DLD1 (cell line): ENCODE data around the gene NLRC3.

Experiments used
- in situ Hi-C: cut with HindIII; loops from 2 replicates; pipeline ENCODE4 v1.10.0; 2017; ENCODE audit warnings: low sequenced_read_pairs

NLRC3 gene

DNA sequence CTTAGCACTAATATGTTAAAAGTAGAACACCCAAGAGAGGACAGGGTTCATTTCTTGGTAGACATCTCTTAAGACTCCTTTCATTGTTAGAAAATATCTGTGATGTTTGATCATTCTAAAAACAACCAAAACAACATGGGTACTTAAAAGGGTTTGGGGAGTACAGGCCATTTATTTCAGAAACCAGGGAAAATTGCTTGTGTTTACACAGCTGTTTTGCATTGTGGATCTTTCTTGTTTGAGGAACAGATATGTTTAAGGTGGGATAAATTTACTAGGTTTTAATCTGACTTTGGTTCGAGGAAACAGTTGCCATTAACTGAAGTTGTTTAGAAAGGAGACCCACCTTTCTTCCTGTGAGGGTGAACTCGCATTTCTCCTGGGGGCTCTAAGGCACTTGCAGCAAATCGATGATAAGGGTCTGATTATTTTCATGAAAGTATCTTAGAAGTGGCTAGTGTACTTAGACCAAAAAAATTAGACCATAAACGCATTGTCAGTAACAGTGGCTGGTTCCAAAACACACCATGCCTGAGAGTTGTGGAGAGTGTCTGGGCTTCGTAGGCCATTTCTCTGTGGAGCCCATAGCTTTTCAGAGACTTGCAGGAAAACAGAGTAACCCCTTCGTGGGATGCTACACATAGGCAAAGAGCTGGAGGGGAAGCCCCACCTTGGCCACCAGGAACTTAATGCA lies 58.8 kb downstream of the NLRC3 start:
- in situ Hi-C loops: loop anchor here (25.0 kb wide), 1 partner anchor 94 kb away; the partner anchor contains the start of gene SLX4

DNA sequence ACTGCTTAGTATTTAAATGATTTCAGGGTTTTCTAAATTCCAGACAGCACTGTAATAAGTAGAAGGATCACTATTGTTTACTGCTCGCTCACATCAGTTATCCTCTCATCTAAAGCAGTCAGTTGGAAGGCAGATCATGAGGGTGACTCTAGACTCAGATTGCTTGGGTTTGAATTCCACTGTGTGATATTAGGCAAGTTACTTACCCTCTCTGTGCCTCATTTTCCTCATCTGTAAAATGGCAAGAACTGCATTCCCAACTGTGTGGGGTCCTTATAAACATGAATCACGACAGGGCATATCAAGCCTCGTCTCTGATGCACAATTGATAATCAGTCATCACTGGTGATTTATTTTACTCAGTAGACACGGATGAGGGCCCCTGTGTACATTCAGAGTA lies 61.3 kb downstream of the NLRC3 start:
- in situ Hi-C loops: loop anchor here (25.0 kb wide), 1 partner anchor 96 kb away; the partner anchor contains the start of gene SLX4

DNA sequence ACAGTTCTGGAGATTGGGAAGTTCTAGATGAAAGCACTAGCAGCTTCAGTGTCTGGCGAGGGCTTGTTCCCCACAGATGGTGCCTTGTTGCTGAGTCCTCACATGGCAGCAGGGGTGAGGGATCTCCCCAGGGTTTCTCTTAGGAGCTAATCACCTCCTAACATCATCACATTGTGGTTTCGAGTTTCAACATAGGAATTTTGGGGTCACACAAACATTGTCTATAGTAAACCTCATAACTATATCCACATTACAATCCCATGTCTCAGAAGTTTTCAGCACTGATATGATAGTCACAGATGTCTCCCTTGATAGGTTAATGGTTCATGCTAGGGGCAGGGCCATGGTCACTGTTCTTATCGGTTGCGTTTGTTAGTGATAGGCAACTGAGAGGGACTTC lies 62.6 kb downstream of the NLRC3 start:
- in situ Hi-C loops: loop anchor here (25.0 kb wide), 1 partner anchor 98 kb away; the partner anchor contains the start of gene SLX4

DNA sequence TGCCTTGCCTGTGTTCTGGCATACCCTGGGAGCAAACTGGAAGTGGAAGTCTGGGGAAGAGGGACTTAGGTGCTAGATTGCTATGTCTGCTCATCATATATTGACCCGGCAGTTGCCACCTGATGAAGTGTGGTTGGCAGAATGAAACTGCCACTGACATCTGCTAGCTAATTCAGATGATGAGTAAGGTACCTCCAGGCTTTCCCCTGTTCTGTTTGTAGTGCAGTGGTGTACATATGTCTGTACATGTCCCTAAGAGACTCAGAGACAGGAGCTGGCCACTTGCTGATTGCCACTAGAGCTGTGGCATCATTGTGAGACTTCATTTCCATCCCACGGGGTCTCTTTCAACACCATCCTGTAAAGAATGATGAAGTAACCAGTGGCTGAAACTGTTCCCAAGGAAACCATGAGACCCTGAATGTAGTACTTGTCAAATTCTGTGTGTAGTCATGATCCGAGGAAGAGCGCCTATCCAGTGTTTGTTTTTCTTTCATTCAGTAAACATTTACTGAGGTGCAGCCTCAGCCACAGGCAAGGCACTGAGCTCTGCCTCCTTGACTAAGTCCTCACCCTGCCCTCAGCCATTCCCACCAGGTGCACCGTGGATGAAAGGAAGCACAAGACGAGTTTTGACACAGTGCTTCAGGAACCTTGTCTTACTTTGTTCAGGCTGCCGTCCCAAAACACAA lies 63.2 kb downstream of the NLRC3 start:
- in situ Hi-C loops: loop anchor here (25.0 kb wide), 1 partner anchor 98 kb away; the partner anchor contains the start of gene SLX4

DNA sequence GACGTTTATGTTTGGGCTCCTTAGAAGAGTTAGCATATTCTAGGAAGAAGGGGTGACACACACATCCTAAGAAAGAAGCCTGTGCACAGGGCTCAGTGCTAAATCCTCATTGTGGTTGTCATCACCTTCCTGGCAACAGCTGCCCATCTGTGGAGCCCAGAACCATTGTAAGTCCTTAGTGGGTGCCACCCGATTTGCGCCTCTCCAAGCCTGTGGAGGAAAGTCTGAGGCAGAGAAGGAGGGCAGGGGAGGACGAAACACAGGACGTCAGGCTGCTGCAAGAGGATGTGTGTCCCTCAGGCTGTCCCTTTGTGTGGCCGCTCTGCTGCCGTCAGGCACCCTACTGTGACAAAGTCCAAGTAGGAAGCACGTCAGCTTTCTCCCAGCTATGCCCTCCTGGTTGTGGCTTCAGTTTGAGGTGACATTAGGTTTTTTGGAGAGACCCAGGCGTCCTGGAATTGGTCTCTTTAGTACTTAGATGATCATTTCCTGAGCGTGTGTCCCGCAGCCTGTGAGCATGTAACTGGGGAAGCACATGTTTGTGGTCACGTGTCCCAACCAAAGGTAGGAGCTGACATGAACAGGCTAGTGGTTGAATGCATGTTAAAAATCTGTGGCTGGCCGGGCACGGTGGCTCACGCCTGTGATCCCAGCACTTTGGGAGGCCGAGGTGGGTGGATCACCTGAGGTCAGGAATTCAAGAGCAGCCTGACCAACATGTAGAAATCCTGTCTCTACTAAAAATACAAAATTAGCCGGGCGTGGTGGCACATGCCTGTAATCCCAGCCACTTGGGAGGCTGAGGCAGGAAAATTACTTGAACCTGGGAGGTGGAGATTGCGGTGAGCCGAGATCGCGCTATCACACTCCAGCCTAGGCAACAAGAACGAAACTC lies 65.7 kb downstream of the NLRC3 start:
- in situ Hi-C loops: loop anchor here (25.0 kb wide), 1 partner anchor 101 kb away; the partner anchor contains the start of gene SLX4

DNA sequence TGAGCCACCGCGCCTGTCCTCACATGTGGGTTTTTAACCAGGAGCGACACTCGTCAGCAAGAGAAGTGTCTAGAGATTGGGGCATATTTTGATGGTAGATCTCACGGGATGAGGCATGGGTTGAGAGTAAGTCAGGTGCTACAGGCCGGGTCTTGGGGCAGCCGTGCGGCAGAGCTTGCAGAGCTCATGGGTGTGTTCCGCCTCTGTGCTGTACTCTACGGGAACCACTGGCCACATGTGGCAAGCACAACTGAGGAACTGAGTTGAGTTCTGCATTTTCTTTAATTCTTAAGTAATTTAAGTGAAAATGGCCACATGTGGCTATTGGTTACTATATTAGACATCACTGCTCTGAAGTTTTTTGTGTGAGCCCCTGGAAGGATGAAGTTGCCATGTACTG lies 66.8 kb downstream of the NLRC3 start:
- in situ Hi-C loops: loop anchor here (25.0 kb wide), 1 partner anchor 102 kb away; the partner anchor contains the start of gene SLX4

DNA sequence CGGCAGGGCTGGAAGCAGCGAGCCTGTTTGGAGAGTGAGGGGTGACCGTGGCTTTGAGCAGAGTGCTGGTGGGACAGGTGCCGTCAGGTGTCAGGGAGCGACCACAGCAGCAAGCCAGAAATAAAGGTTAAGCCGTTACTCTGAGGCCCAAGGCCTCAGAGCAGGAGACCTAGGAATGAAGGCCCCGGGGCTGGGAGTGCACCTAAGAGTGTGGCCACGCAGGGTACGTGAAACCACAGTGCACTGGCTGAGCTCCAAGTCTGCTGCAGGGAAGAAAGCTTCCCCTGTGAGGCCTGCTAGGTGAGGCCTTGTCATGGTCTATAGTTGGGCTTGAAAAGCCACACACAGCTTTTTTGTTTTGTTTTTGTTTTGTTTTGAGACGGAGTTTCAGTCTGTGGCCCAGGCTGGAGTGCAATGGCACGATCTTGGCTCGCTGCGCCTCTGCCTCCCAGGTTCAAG lies 67.7 kb downstream of the NLRC3 start:
- in situ Hi-C loops: loop anchor here (25.0 kb wide), 1 partner anchor 103 kb away; the partner anchor contains the start of gene SLX4

DNA sequence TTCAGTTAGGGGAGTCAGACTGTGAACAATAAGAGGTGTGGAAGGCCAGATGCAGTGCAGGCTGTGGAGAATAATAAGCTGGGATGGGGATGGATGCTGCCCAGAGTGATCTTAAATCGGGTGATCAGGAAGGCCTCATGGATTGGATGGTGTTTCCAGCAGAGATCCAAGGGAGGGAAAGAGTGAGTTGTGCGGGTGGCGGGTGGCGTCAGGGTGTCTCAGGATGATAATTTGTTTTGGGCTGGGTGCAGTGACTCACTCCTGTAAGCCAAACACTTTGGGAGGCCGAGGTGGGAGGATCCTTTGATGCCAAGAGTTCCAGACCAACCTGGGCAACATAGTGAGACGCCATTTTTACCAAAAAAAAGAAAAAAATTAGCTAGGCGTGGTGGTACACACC lies 68.5 kb downstream of the NLRC3 start:
- in situ Hi-C loops: loop anchor here (25.0 kb wide), 1 partner anchor 104 kb away; the partner anchor contains the start of gene SLX4

DNA sequence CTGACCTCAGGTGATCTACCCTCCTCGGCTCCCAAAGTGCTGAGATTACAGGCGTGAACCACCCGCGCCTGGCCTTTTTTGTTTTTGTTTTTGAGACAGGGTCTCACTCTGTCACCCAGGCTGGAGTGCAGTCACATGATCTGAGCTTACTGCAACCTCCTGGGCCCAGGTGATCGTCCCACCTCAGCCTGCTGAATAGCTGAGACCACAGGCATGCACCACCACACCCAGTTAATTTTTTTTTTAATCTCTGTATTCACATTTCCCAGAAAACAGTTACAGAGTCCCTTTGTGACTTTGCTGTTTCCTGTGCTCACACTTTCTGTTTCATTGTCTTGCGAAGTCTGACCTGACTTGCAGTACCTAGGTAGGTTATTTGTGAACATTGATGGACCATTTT lies 73.7 kb downstream of the NLRC3 start:
- in situ Hi-C loops: loop anchor here (25.0 kb wide), 1 partner anchor 109 kb away; the partner anchor contains the start of gene SLX4

DNA sequence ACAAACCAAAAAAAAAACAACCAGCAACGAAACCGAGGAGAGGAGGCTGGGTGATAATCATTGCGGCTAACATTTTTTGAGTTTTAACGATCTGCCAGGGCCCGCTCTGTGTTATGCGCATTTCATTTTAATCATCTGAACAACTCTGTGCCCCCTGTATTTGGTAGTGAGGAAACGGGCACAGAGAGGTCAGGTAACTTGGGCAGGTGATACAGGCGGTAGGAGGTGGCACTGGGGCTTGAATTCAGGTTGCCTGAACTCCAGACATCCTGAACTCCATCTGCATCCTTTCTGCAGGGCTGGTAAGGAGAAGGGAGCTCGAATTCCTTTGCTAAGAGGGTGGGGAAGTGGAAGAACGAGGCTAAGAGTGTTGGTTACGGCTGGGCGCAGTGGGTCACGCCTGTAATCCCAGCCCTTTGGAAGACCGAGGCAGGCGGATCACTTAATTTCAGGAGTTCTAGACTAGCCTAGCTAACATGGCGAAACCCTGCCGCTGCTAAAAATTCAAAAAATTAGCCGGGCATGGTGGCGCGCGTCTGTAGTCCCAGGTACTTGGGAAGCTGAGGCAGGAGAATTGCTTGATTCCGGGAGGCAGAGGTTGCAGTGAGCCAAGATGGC lies 75.3 kb downstream of the NLRC3 start:
- in situ Hi-C loops: loop anchor here (25.0 kb wide), 1 partner anchor 110 kb away; the partner anchor contains the start of gene SLX4

DNA sequence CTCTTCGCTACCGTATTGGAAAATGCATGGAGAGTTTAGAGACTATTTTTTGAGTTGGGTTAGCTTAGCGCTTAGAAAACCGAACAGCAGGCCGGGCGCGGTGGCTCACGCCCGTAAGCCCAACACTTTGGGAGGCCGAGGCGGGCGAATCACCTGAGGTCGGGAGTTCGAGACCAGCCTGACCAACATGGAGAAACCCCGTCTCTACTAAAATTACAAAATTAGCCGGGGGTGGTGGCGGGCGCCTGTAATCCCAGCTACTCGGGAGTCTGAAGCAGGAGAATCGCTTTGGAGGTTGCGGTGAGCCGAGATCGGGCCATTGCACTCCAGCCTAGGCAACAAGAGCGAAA lies 75.8 kb downstream of the NLRC3 start:
- in situ Hi-C loops: loop anchor here (25.0 kb wide), 1 partner anchor 111 kb away; the partner anchor contains the start of gene SLX4

DNA sequence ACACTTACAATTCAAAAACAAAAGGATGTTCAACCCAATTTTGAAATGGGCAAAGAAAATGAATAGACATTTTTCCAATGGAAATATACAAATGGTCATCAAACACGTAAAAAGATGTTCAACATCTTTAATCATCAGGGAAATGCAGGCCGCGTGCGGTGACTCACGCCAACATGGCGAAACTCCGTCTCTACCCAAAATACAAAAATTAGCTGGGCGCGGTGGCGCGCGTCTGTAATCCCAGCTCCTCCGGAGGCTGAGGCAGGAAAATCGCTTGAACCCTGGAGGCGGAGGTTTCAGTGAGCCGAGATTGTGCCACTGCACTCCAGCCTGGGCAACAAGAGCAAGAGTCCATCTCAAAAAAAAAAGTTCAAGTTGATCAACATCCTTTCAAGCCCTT lies 78.2 kb downstream of the NLRC3 start:
- in situ Hi-C loops: no loop called here

DNA sequence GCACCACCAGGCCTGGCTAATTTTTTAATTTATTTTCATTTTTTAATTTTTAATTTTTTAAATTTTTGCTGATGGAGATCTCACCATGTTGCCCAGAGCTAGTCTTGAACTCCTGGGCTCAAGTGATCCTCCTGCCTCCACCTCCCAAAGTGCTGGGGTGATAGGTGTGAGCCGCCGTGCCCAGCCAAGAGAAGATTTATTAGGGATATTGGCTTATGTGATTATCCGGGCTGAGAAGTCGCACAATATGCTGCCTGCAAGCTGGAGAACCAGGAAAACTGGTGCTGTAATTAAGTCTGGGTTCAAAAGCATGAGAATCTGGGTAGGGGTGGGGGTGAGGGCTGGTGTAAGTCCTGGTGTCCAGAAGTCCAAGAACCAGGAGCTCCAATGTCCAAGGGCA lies 79.4 kb downstream of the NLRC3 start:
- in situ Hi-C loops: no loop called here

DNA sequence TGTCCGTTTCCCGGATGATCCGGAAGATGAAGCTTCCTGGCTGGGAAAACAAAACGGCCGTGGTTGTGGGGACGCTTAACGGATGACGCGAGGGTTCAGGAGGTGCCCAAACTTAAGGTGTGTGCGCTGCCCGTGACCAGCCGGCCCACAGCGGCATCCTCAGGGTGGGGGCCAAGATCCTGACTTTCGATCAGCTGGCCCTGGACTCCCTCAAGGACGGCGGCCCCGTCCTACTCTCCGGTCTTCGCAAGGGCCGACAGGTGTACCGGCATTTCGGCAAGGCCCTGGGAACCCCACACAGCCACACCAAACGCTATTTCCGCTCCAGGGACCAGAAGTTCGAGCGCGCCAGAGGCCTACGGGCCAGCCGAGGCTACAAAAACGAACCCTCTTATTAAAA lies 80.8 kb downstream of the NLRC3 start:
- in situ Hi-C loops: no loop called here

DNA sequence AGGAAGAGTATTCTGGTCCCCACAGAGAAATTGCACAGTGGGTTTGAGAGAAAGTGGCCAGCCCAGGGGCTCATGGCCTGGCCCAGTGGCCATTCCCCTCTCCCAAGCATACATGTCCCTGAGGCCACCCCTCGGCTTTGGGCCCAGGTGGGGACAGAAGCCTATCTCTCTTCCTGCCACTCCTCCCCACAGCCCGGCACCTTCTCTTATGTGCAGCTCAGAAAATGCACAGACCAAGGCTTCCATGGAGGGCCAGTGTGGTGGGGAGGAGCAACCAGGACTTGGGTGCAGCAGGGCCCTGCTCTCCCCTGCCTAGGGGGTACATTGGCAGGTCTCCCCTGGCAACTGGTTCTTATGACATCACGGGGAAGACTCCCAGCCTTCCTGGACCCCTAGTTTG lies 82.0 kb downstream of the NLRC3 start, which contains the start of gene C16orf90:
Gene C16orf90 (minus strand): TSS at position 314 of the 400 bp plus-strand sequence. CDS start 68 bp downstream, at position 246.
- in situ Hi-C loops: no loop called here

DNA sequence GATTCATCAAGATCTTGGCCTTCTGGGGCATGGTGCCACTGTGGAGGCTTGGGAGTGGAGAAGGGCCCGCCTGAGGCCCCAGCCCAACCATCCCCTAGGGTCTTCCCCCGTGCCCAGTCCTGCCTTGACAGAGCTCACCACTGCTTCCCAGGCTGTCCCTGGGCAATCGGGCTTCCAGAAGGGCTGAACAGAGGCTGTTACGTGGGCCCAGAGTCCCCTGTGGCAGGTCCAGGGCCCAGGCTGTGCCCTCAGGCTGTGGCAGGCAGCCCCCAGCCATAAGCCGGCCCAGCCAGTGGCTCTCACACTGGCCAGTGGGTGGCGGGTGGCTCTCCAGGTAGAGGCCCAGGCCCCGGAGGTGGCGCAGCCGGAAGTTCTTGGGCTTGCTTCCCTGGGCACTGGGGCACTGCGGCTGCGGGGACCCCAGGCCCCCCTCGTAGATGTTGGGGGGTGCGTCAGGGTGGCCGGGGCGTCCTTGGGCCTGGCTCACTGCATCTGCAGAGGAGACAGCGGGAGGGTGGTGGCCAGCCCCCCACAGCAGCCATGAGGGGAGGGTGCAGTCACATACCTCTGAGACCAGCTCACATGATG lies 82.7 kb downstream of the NLRC3 start:
- in situ Hi-C loops: no loop called here

DNA sequence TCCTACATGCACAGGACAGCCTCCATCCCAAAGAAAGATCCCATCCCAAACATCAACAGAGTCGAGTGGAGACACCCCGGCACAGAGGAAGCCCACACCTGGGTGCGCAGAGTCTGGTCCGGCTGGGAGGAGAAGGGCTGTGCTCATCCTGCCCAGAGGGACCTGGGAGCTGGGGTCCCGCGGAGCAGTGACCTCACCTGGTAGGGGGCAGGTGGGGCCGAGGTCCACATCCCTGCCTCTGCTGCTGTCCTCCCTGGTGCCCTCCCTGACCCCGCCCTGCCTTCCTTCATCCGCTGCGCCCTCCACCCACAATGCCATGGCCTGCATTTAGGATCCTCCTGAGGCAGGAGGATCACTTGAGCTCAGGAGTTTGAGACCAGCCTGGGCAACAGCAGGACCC lies 84.8 kb downstream of the NLRC3 start:
- in situ Hi-C loops: no loop called here

DNA sequence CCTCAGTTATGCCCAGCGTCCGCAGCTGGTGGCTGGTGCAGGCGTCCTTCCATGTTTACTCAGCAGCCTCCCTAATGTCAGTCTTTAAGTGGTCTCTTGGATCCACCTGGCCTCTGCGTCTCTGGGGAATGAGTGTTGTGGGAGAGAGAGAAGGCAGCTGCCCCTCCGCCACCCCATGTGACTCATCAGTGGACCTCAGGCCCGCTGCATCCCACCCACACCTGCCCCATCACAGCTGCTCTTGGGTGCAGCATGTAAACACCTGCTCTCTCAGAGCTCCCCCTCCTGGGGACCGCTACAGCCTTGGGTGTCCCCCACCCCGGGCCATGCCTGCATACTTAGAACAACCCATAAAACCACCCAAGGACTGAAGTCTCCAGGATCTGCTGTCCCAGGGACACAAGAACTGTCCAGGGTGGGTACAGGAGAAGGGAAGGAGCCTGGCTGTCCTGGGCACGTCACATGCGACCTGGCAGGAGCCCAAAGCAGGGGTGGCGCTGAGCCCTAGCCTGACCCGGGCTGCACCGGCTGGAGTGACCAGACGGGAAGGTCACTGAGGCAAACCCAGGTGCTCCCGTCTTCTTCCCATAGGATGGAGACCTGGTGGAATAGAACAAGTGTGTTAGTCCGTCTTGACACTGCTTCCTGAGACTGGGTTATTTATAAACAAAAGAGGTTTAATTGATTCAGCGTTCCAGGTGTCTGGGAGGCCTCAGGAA lies 86.1 kb downstream of the NLRC3 start:
- in situ Hi-C loops: no loop called here
